ENCODE measurements around the gene TRIM28. TPM values are rescaled to one million over a fixed set of nuclear protein-coding genes. Genes with fewer than 3 reads are reported as not detected.

Gene TRIM28
- total and polyA plus RNA-seq, 9 of the 15 experiments (the other 6 are each of a cell fraction or from before 2014, with no cell fraction given), result 12.1 to 797 (median 490) TPM

DNA sequence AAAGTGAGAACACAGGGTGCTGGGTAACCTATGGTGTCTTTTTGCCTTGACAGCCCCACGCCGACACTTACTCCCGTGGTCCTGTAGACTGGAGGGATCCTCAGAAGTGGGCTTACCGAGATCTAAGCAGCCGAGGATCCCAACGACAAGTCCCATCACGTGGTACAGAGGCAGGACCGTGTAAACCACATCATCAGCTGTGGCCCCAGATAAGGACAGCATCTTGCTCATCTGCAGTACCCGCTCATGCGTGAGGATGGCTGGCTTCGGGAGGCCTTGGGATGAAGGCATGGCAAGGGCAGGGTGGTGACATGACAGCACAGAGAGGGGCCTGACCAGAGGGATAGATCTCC lies 34.2 kb upstream of the TRIM28 start (continued):
- TF ChIP-seq TAF9B (IDR thresholded peaks at IDR 0.05; ENCODE audit: partially characterized antibody) (no peak), SIN3B (IDR thresholded peaks at IDR 0.05; ENCODE audit: low read depth) (no peak), TEAD4 (IDR thresholded peaks at IDR 0.05; ENCODE audit: low read length) (peak; percentile 68; the same call in 1 of the 2 replicates), TEAD4 (CRISPR knock-in tag; IDR thresholded peaks at IDR 0.05; ENCODE audit: borderline replicate concordance) (no peak), ZNF311 (CRISPR knock-in tag; IDR thresholded peaks at IDR 0.05) (no peak), TOE1 (IDR thresholded peaks at IDR 0.05; ENCODE audit: borderline replicate concordance) (peak; percentile 80; the same call in 1 of the 2 replicates), TOE1 (CRISPR knock-in tag; IDR thresholded peaks at IDR 0.05; ENCODE audit: borderline replicate concordance, low read depth) (no peak), MECOM (CRISPR knock-in tag; IDR thresholded peaks at IDR 0.05) (peak; percentile 49; the same call in 1 of the 2 replicates), COPS2 (conservative IDR thresholded peaks at IDR 0.05) (no peak), TCF3 (CRISPR knock-in tag; IDR thresholded peaks at IDR 0.05) (peak; percentile 85), HDAC2 (IDR thresholded peaks at IDR 0.05) (0 out of 2 replicates have a peak, but pooled peaks have one; percentile 23), KAT7 (CRISPR knock-in tag; IDR thresholded peaks at IDR 0.05; ENCODE audit: borderline replicate concordance) (no peak), TAL1 (IDR thresholded peaks at IDR 0.05) (peak; percentile 46), TCF7 (IDR thresholded peaks at IDR 0.05; ENCODE audit: borderline replicate concordance) (0 out of 2 replicates have a peak, but pooled peaks have one; percentile 4), JUND (IDR thresholded peaks at IDR 0.05; ENCODE audit: borderline replicate concordance, low read depth, low read length) (peak; percentile 46; the same call in 1 of the 2 replicates), JUND (tag; IDR thresholded peaks at IDR 0.05; ENCODE audit: borderline replicate concordance, low read depth, low read length) (no peak), MYC (IDR thresholded peaks at IDR 0.05; ENCODE audit: low read depth, low read length) (0 out of 2 replicates have a peak, but pooled peaks have one; percentile 16), MYC (CRISPR knock-in tag; IDR thresholded peaks at IDR 0.05; ENCODE audit: borderline replicate concordance, low read depth) (no peak), U2AF1 (optimal IDR thresholded peaks at IDR 0.05; ENCODE audit: low read depth, low read length) (no peak), RBM15 (IDR thresholded peaks at IDR 0.05; ENCODE audit: insufficient read depth, low read length) (no peak), MTA3 (IDR thresholded peaks at IDR 0.05; ENCODE audit: borderline replicate concordance) (no peak), ZNF197 (CRISPR knock-in tag; IDR thresholded peaks at IDR 0.05; ENCODE audit: low read depth) (peak; percentile 73; the same call in 1 of the 2 replicates), ATF7 (IDR thresholded peaks at IDR 0.05) (no peak), GTF2F1 (IDR thresholded peaks at IDR 0.05; ENCODE audit: low read depth, low read length) (no peak), FOXO4 (CRISPR knock-in tag; IDR thresholded peaks at IDR 0.05) (no peak), RAD51 (IDR thresholded peaks at IDR 0.05; ENCODE audit: borderline replicate concordance, low read depth) (peak; percentile 89), POLR2G (IDR thresholded peaks at IDR 0.05; ENCODE audit: low read depth, low read length) (no peak)
- TF ChIP-seq, protein P1, sequence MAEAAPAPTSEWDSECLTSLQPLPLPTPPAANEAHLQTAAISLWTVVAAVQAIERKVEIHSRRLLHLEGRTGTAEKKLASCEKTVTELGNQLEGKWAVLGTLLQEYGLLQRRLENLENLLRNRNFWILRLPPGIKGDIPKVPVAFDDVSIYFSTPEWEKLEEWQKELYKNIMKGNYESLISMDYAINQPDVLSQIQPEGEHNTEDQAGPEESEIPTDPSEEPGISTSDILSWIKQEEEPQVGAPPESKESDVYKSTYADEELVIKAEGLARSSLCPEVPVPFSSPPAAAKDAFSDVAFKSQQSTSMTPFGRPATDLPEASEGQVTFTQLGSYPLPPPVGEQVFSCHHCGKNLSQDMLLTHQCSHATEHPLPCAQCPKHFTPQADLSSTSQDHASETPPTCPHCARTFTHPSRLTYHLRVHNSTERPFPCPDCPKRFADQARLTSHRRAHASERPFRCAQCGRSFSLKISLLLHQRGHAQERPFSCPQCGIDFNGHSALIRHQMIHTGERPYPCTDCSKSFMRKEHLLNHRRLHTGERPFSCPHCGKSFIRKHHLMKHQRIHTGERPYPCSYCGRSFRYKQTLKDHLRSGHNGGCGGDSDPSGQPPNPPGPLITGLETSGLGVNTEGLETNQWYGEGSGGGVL (CRISPR knock-in tag; IDR thresholded peaks at IDR 0.05), result no peak

Data from K562 (cell line).